Measurements from ENCODE around the gene FAM9B.

FAM9B gene

GRCh38 chrX:8984231-8984630 is 49.7 kb downstream of the FAM9B start:
- Histone ChIP-seq H3K36me3 (replicated peaks; ENCODE audit: insufficient read depth, low read length) (no peaks in the 10 kb centered on the region), H4K20me1 (ENCODE audit: insufficient read depth, low read length) (no peaks in the 10 kb centered on the region), H3K27ac (ENCODE audit: low read length) (no peak overlapping the region), H3K9ac (ENCODE audit: low read length) (no peak overlapping the region), H3K27me3 (replicated peaks; ENCODE audit: insufficient read depth, low read length) (no peaks in the 10 kb centered on the region), H3F3A (ENCODE audit: insufficient read depth, low read length) (peaks cover 5% of the 10 kb centered on the region; the same call in 1 of the 2 replicates), H3K9me3 (replicated peaks; ENCODE audit: insufficient read depth, low read length) (no peaks in the 10 kb centered on the region), H3K9me2 (replicated peaks; ENCODE audit: insufficient read depth, low read length) (no peaks in the 10 kb centered on the region), H3K4me3 (ENCODE audit: low read length) (no peak overlapping the region), H3K4me2 (ENCODE audit: low read depth, low read length) (no peak overlapping the region), H3K79me2 (ENCODE audit: low read length) (no peaks in the 10 kb centered on the region), H2AFZ (ENCODE audit: low read length) (no peak overlapping the region), H3K4me1 (ENCODE audit: low read length) (peaks cover 21% of the 10 kb centered on the region)
- no peak for DNase-seq
- TF ChIP-seq EZH2 (optimal IDR thresholded peaks at IDR 0.05; ENCODE audit: low read depth, low read length) (no peak), EZH2phosphoT487 (IDR thresholded peaks at IDR 0.05; ENCODE audit: low read length) (no peak), CTCF (IDR thresholded peaks at IDR 0.05; ENCODE audit: low read length) (no peak)

DNA sequence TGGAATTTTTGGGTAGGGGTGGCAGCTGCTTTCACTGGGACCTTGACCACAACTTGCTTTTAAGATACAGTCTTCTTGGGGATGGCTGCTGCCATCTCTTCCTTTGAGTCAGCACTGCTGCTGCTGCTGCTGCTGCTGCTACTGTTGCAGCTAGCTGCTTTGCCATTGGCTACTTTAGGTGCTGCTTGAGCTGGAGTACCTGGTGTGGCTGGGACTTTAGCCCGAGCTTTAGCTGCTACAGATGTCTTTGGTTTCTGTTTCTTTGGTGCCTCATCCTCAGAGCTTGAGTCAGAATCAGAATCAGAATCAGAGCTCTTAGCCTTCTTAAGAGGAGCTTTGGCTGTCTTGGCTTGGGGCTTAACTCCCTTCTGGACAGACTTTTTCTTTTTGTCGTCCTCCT is 52.2 kb downstream of the FAM9B start:
- Histone ChIP-seq H3K4me3 (ENCODE audit: low read length) (peak overlapping the region; percentile 31; the same call in 1 of the 2 replicates), H3K36me3 (replicated peaks; ENCODE audit: insufficient read depth, low read length) (no peaks in the 10 kb centered on the region), H3K4me1 (ENCODE audit: low read length) (peaks cover 8% of the 10 kb centered on the region), H3K79me2 (ENCODE audit: low read length) (no peaks in the 10 kb centered on the region), H3K9me3 (replicated peaks; ENCODE audit: insufficient read depth, low read length) (no peaks in the 10 kb centered on the region), H3K4me2 (ENCODE audit: low read depth, low read length) (peak overlapping the region; percentile 55; the same call in 1 of the 2 replicates), H2AFZ (ENCODE audit: low read length) (peak overlapping the region; percentile 42), H3K27me3 (replicated peaks; ENCODE audit: insufficient read depth, low read length) (no peaks in the 10 kb centered on the region), H3K9ac (ENCODE audit: low read length) (peak overlapping the region; percentile 24; the same call in 1 of the 2 replicates), H4K20me1 (ENCODE audit: insufficient read depth, low read length) (no peaks in the 10 kb centered on the region), H3F3A (ENCODE audit: insufficient read depth, low read length) (peaks cover 5% of the 10 kb centered on the region; the same call in 1 of the 2 replicates), H3K9me2 (replicated peaks; ENCODE audit: insufficient read depth, low read length) (no peaks in the 10 kb centered on the region), H3K27ac (ENCODE audit: low read length) (peak overlapping the region; percentile 64)
- peak; percentile 83 for DNase-seq
- no peak for TF ChIP-seq EZH2phosphoT487 (IDR thresholded peaks at IDR 0.05; ENCODE audit: low read length)
- no peak for TF ChIP-seq EZH2 (optimal IDR thresholded peaks at IDR 0.05; ENCODE audit: low read depth, low read length)
- TF ChIP-seq CTCF (IDR thresholded peaks at IDR 0.05; ENCODE audit: low read length) = no peak

- H3K4me1 ChIP-seq (ENCODE audit: low read length) = peaks cover 8% of the 10 kb centered on the region
- TF ChIP-seq CTCF (IDR thresholded peaks at IDR 0.05; ENCODE audit: low read length) (no peak), EZH2phosphoT487 (IDR thresholded peaks at IDR 0.05; ENCODE audit: low read length) (no peak), EZH2 (optimal IDR thresholded peaks at IDR 0.05; ENCODE audit: low read depth, low read length) (no peak)
- H3F3A ChIP-seq (ENCODE audit: insufficient read depth, low read length) = peaks cover 5% of the 10 kb centered on the region; the same call in 1 of the 2 replicates
- no peaks in the 10 kb centered on the region for H3K9me3 ChIP-seq (replicated peaks; ENCODE audit: insufficient read depth, low read length)
- DNase-seq = no peak
- H3K27me3 ChIP-seq (replicated peaks; ENCODE audit: insufficient read depth, low read length) = no peaks in the 10 kb centered on the region
- no peaks in the 10 kb centered on the region for H3K9me2 ChIP-seq (replicated peaks; ENCODE audit: insufficient read depth, low read length)
- no peaks in the 10 kb centered on the region for H4K20me1 ChIP-seq (ENCODE audit: insufficient read depth, low read length)
- H3K36me3 ChIP-seq (replicated peaks; ENCODE audit: insufficient read depth, low read length) = no peaks in the 10 kb centered on the region
- 0 out of 2 replicates have a peak overlapping the region, but pooled peaks have one; percentile 30 for H2AFZ ChIP-seq (ENCODE audit: low read length)
- no peak overlapping the region; the same call in 1 of the 2 replicates for H3K27ac ChIP-seq (ENCODE audit: low read length)
- no peak overlapping the region for H3K4me2 ChIP-seq (ENCODE audit: low read depth, low read length)
- no peak overlapping the region for H3K9ac ChIP-seq (ENCODE audit: low read length)
- H3K4me3 ChIP-seq (ENCODE audit: low read length) = no peak overlapping the region
- no peaks in the 10 kb centered on the region for H3K79me2 ChIP-seq (ENCODE audit: low read length)
These were observed 53.2 kb downstream of the FAM9B start for GRCh38 chrX:8980756-8981155.
